Epithelial cell of proximal tubule (primary cell): ENCODE results near the gene MAGI1. TPM values are rescaled to one million over a fixed set of nuclear protein-coding genes. Genes with fewer than 3 reads are reported as not detected.

Experiments
- DNase-seq: peaks from one replicate; pipeline ENCODE4 v3.0.0-alpha.2; 2011; ENCODE audit warnings: low read depth
- H3K4me3 ChIP-seq: 2 replicates; pipeline ENCODE4 v1.5.1; 2011; ENCODE audit warnings: low read depth, mild to moderate bottlenecking, low read length
- total RNA-seq: library from RNA; depleted of rRNA; stranded (reverse); fragments of >200 nt; gene quantifications from 2 replicates; pipeline ENCODE4 v1.2.3, GENCODE V29; 2015
- TF ChIP-seq, protein P1 (sequence below): conservative IDR thresholded peaks from 2 replicates; pipeline ENCODE4 v1.5.1; 2012; ENCODE audit warnings: low read depth, mild to moderate bottlenecking, low read length

Gene MAGI1
- total RNA-seq, 1 donor from 2014 or later: 9.6 TPM

GRCh38 chr3:65734382-65734781 lies 304.3 kb downstream of the MAGI1 start:
- TF ChIP-seq, protein P1, sequence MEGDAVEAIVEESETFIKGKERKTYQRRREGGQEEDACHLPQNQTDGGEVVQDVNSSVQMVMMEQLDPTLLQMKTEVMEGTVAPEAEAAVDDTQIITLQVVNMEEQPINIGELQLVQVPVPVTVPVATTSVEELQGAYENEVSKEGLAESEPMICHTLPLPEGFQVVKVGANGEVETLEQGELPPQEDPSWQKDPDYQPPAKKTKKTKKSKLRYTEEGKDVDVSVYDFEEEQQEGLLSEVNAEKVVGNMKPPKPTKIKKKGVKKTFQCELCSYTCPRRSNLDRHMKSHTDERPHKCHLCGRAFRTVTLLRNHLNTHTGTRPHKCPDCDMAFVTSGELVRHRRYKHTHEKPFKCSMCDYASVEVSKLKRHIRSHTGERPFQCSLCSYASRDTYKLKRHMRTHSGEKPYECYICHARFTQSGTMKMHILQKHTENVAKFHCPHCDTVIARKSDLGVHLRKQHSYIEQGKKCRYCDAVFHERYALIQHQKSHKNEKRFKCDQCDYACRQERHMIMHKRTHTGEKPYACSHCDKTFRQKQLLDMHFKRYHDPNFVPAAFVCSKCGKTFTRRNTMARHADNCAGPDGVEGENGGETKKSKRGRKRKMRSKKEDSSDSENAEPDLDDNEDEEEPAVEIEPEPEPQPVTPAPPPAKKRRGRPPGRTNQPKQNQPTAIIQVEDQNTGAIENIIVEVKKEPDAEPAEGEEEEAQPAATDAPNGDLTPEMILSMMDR: no peak
- no peak overlapping the region for H3K4me3 ChIP-seq
- no peak for DNase-seq

DNA sequence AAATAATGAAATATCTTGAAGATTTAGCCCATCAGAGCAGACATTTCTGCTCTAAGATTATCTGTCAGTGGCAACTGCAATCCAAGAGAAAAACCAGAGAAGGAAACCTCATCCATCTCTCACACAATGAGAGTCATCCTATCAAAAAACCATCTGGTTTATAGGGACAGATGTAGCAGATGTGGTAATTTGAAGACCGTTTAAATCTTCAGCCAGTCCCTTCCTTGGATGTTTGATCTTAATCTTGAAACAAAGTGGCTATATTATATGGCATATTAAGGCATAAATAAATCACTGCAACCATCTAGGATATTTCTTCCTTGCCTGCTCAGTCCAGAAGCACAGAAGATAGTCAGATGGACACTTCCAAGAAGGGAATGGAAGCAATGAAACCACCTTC lies 305.3 kb downstream of the MAGI1 start:
- no peak overlapping the region for H3K4me3 ChIP-seq
- DNase-seq: no peak
- TF ChIP-seq, protein P1: no peak

- TF ChIP-seq, protein P1: peak; percentile 89
- peak; percentile 18 for DNase-seq
- no peak overlapping the region for H3K4me3 ChIP-seq
These were observed 306.4 kb downstream of the MAGI1 start for GRCh38 chr3:65732051-65732935.

- TF ChIP-seq, protein P1: no peak
- no peak for DNase-seq
These were observed 308.3 kb downstream of the MAGI1 start for GRCh38 chr3:65730449-65730848.

DNA sequence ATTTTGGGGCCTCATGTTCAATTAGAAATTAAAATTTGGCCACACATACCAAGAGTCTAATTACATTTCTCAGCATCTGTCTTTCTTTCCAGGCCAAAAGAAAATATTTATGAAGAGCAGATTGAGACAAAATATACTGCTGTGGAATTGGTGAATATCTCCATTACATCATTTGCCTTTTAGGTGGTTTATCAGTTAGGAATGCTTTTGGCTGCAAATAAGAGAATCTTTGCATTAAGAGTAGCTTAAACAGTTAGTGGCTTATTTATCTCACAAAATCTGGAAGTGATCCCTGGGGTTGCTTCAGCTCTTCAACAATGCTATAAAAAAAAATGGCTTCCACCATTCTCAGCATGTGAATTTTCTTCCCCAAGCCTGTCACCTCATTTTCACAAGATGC lies 308.7 kb downstream of the MAGI1 start:
- no peak for DNase-seq
- TF ChIP-seq, protein P1: no peak
- no peak overlapping the region for H3K4me3 ChIP-seq

More at GRCh38 chr3:65730449-65730848, 308.3 kb downstream of the MAGI1 start:
- H3K4me3 ChIP-seq: no peak overlapping the region

DNA sequence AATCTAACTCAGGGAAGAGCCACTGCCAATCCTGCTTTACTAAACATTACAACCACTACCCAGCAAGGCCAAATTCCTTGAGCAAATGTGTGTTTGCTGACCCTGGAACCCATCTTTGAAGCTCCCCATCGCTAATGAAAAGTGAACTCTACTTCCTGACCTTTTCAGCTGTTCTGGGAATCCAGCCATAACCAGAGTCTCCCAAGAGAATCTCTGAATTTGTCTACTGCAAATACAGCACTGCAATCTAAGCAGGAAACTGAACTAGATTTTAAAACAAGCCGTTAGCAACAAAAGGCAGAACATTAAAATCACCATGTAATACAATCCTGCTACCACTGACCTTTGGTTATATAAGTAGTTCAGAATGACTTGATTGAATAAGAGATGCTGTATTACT lies 309.2 kb downstream of the MAGI1 start:
- no peak for DNase-seq
- no peak overlapping the region for H3K4me3 ChIP-seq
- TF ChIP-seq, protein P1: no peak

DNA sequence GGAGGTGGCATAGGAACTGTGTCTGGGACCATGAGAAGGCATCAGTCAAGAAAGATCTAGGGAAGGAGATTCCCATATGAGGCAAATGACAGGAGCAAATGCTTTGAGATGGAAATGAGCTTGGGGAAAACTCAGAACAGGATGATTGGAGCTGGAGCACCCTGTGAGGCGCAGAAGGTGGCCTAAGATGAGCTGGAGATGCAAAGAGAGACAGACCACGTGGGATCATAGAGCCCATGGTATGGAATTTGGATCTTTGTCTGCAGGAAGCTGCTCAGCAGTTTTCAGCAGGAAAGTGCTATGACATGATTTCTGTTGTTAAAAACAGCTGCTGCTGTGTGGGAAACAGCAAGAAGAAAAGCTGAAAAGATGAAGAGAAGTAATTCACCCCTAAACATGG lies 310.6 kb downstream of the MAGI1 start:
- H3K4me3 ChIP-seq: no peak overlapping the region
- TF ChIP-seq, protein P1: no peak
- no peak for DNase-seq
